ENCODE measurements around the gene SLC41A3. TPM values are rescaled to one million over a fixed set of nuclear protein-coding genes. Genes with fewer than 3 reads are reported as not detected.

The SLC41A3 gene
- total and polyA plus RNA-seq, 2 donors (not counting 1 experiment from before 2014, with no cell fraction given), result 49.4 to 52.8 TPM

DNA sequence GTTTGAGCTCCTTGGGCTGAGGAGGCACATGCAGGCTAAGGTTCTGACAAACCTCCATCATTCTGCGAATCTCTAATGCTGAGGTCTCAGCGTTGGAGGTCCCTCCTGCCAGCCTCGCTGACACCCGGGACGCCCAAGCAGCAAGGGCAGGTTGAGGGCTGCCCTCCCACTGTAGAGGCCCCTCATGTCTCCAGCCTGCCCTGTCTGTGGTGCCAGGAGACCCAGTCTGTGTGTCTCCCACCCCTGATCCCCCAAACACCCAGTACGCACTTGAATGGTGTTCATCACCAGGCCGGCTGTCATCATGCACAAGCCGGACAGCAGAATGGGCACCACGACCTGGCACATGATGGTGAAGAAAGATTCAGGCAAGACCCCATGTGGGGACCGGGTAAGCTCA lies 27.8 kb downstream of the SLC41A3 start:
- no peak overlapping the region for H3K9ac ChIP-seq (ENCODE audit: insufficient read depth, low read length)
- TF ChIP-seq CTCF (conservative IDR thresholded peaks at IDR 0.05 in 1 of 2, IDR thresholded peaks at IDR 0.05 in 1 of 2; ENCODE audit: low read depth in 1 of 2, low read length in 2 of 2) (no peak), EZH2 (IDR thresholded peaks at IDR 0.05; ENCODE audit: low read length, missing control alignments) (no peak)
- H3K79me2 ChIP-seq (ENCODE audit: control insufficient read depth, insufficient read depth, low read length), result no peaks in the 10 kb centered on the region
- no peaks in the 10 kb centered on the region for H3K27me3 ChIP-seq (ENCODE audit: control insufficient read depth, insufficient read depth, low read length)
- no peak overlapping the region for H3K27ac ChIP-seq (ENCODE audit: insufficient read depth, low read length)
- no peak overlapping the region for H3K4me3 ChIP-seq (replicated peaks in 1 of 4; ENCODE audit: control extremely low read depth in 1 of 4, insufficient read depth in 1 of 4, low read depth in 3 of 4, low read length in 4 of 4)
- no peaks in the 10 kb centered on the region for H3K36me3 ChIP-seq (ENCODE audit: control insufficient read depth, insufficient read depth, low read length)
- no peaks in the 10 kb centered on the region for H3K9me3 ChIP-seq (ENCODE audit: control insufficient read depth, insufficient read depth, low read depth, low read length)
- H2AFZ ChIP-seq (ENCODE audit: low read length), result no peak overlapping the region
- no peak overlapping the region for H3K4me2 ChIP-seq (ENCODE audit: extremely low read depth, insufficient read depth, low read length)
- no peak for DNase-seq (ENCODE audit: low read depth in 2 of 2)
- H3K4me1 ChIP-seq (ENCODE audit: control insufficient read depth, extremely low read depth, insufficient read depth, low read length), result no peaks in the 10 kb centered on the region
- no peaks in the 10 kb centered on the region for H4K20me1 ChIP-seq (ENCODE audit: control insufficient read depth, extremely low read depth, insufficient read depth, low read length)

DNA sequence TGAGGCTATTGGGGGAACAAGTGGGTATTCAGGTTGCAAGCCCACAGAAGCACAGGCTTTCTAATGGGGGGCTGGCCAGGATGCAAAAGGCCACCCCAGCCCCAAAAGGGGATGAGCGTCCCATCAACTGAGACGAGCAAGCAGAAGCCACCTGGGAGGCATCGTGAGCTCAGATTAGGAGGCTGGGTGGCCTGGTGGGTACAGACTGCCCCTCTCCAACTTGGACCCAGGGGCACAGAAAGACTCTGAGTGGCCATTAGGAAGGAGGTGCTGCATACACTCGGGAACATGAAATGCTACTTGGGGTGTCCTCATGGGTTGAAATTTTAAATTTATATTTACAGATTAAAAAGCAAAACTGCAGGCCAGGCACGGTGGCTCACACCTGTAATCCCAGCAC lies 29.1 kb downstream of the SLC41A3 start:
- H2AFZ ChIP-seq (ENCODE audit: low read length), result no peak overlapping the region
- no peaks in the 10 kb centered on the region for H3K36me3 ChIP-seq (ENCODE audit: control insufficient read depth, insufficient read depth, low read length)
- H3K4me2 ChIP-seq (ENCODE audit: extremely low read depth, insufficient read depth, low read length), result no peak overlapping the region
- H3K27ac ChIP-seq (ENCODE audit: insufficient read depth, low read length), result no peak overlapping the region
- no peak for TF ChIP-seq EZH2 (IDR thresholded peaks at IDR 0.05; ENCODE audit: low read length, missing control alignments)
- TF ChIP-seq CTCF (conservative IDR thresholded peaks at IDR 0.05 in 1 of 2, IDR thresholded peaks at IDR 0.05 in 1 of 2; ENCODE audit: low read depth in 1 of 2, low read length in 2 of 2), result no peak
- no peaks in the 10 kb centered on the region for H3K27me3 ChIP-seq (ENCODE audit: control insufficient read depth, insufficient read depth, low read length)
- no peak overlapping the region for H3K4me3 ChIP-seq (replicated peaks in 1 of 4; ENCODE audit: control extremely low read depth in 1 of 4, insufficient read depth in 1 of 4, low read depth in 3 of 4, low read length in 4 of 4)
- H3K9me3 ChIP-seq (ENCODE audit: control insufficient read depth, insufficient read depth, low read depth, low read length), result no peaks in the 10 kb centered on the region
- no peaks in the 10 kb centered on the region for H3K4me1 ChIP-seq (ENCODE audit: control insufficient read depth, extremely low read depth, insufficient read depth, low read length)
- DNase-seq (ENCODE audit: low read depth in 2 of 2), result no peak
- no peaks in the 10 kb centered on the region for H3K79me2 ChIP-seq (ENCODE audit: control insufficient read depth, insufficient read depth, low read length)
- no peaks in the 10 kb centered on the region for H4K20me1 ChIP-seq (ENCODE audit: control insufficient read depth, extremely low read depth, insufficient read depth, low read length)
- H3K9ac ChIP-seq (ENCODE audit: insufficient read depth, low read length), result no peak overlapping the region

GRCh38 chr3:126053949-126054569 lies 29.9 kb downstream of the SLC41A3 start:
- H3K27me3 ChIP-seq (ENCODE audit: control insufficient read depth, insufficient read depth, low read length), result no peaks in the 10 kb centered on the region
- no peaks in the 10 kb centered on the region for H3K9me3 ChIP-seq (ENCODE audit: control insufficient read depth, insufficient read depth, low read depth, low read length)
- TF ChIP-seq CTCF (conservative IDR thresholded peaks at IDR 0.05 in 1 of 2, IDR thresholded peaks at IDR 0.05 in 1 of 2; ENCODE audit: low read depth in 1 of 2, low read length in 2 of 2) (no peak), EZH2 (IDR thresholded peaks at IDR 0.05; ENCODE audit: low read length, missing control alignments) (no peak)
- no peak overlapping the region for H3K27ac ChIP-seq (ENCODE audit: insufficient read depth, low read length)
- no peaks in the 10 kb centered on the region for H4K20me1 ChIP-seq (ENCODE audit: control insufficient read depth, extremely low read depth, insufficient read depth, low read length)
- H3K4me1 ChIP-seq (ENCODE audit: control insufficient read depth, extremely low read depth, insufficient read depth, low read length), result no peaks in the 10 kb centered on the region
- no peak overlapping the region for H3K4me3 ChIP-seq (replicated peaks in 1 of 4; ENCODE audit: control extremely low read depth in 1 of 4, insufficient read depth in 1 of 4, low read depth in 3 of 4, low read length in 4 of 4)
- H3K4me2 ChIP-seq (ENCODE audit: extremely low read depth, insufficient read depth, low read length), result no peak overlapping the region
- DNase-seq (ENCODE audit: low read depth in 2 of 2), result no peak
- no peak overlapping the region for H2AFZ ChIP-seq (ENCODE audit: low read length)
- no peaks in the 10 kb centered on the region for H3K79me2 ChIP-seq (ENCODE audit: control insufficient read depth, insufficient read depth, low read length)
- H3K9ac ChIP-seq (ENCODE audit: insufficient read depth, low read length), result no peak overlapping the region
- H3K36me3 ChIP-seq (ENCODE audit: control insufficient read depth, insufficient read depth, low read length), result no peaks in the 10 kb centered on the region
